IMR-90 (cell line): ENCODE measurements around the gene LRRC8C.

Experiments
- CTCF ChIP-seq: conservative IDR thresholded peaks from 2 replicates; pipeline ENCODE4 v1.5.1; 2012; ENCODE audit warnings: mild to moderate bottlenecking, low read depth, low read length, improper control_type of control experiment
- SMC3 ChIP-seq: fragments of 150-350 bp; IDR thresholded peaks from 2 replicates; pipeline ENCODE4 v1.6.1; 2016; ENCODE audit warnings: low read depth, mild to moderate bottlenecking, antibody characterized with exemption, low read length, moderate library complexity
- USF2 ChIP-seq: fragments of 150-350 bp; IDR thresholded peaks from 2 replicates; pipeline ENCODE4 v1.6.1; 2017; ENCODE audit warnings: mild to moderate bottlenecking, antibody characterized with exemption, low read length, low read depth

GRCh38 chr1:89723144-89723543 lies 90.2 kb downstream of the LRRC8C start:
- TF ChIP-seq CTCF, result no peak
- TF ChIP-seq SMC3, result no peak
- no peak for TF ChIP-seq USF2
